ENCODE measurements around the gene STX8.

The STX8 gene

DNA sequence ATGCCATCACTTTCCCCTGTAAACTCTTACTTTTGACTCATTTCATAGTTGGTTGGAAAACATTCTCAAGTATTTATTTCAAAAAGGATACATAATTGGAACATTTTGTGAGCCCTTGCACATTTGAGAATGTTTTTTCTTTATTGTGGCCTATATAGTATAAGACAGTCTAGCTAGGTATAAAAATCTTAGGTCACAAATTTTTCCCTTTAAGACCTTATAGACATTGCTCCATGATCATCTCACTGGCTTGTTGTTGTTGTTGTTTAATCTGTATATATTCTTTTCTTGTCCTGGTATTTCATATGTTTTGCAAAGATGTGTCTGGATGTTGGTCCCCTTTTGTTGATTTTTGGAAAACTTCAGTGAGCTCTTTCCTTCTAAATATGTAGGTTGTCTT lies 360.2 kb downstream of the STX8 start:
- H3K4me3 Mint-ChIP-seq = no peak overlapping the region
- H3K27me3 Mint-ChIP-seq (ENCODE audit: low read depth) = peaks cover 15% of the 10 kb centered on the region
- TF ChIP-seq CTCF (IDR thresholded peaks at IDR 0.05; ENCODE audit: unreplicated experiment in 3 of 3) = no peak
- H3K4me1 Mint-ChIP-seq = peaks cover 17% of the 10 kb centered on the region
- H3K27ac Mint-ChIP-seq = no peak overlapping the region
- H3K36me3 Mint-ChIP-seq (ENCODE audit: low read depth) = peaks cover 15% of the 10 kb centered on the region
- H3K9me3 Mint-ChIP-seq = peaks cover 22% of the 10 kb centered on the region

DNA sequence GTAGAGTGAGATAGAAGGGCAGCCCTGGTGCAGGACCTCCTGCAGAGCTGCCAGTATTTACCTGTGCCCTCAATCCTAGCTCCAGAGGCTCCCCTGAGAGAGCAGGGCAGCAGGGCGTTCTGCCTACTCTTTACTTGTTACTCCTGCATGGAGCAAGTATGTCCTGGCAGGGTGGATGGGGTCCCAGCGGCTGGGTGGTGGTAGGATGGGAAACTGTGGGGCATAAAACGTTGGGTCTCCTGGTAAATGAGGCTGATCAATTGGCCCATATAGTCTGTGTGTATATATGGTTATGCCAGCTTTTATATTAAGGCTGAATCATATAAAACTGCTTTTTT lies 362.3 kb downstream of the STX8 start:
- H3K27ac Mint-ChIP-seq = no peak overlapping the region
- H3K27me3 Mint-ChIP-seq (ENCODE audit: low read depth) = peaks cover 18% of the 10 kb centered on the region
- TF ChIP-seq CTCF (IDR thresholded peaks at IDR 0.05; ENCODE audit: unreplicated experiment in 3 of 3) = no peak
- peaks cover 17% of the 10 kb centered on the region for H3K4me1 Mint-ChIP-seq
- H3K4me3 Mint-ChIP-seq = no peak overlapping the region
- peaks cover 22% of the 10 kb centered on the region for H3K9me3 Mint-ChIP-seq
- H3K36me3 Mint-ChIP-seq (ENCODE audit: low read depth) = peaks cover 15% of the 10 kb centered on the region

DNA sequence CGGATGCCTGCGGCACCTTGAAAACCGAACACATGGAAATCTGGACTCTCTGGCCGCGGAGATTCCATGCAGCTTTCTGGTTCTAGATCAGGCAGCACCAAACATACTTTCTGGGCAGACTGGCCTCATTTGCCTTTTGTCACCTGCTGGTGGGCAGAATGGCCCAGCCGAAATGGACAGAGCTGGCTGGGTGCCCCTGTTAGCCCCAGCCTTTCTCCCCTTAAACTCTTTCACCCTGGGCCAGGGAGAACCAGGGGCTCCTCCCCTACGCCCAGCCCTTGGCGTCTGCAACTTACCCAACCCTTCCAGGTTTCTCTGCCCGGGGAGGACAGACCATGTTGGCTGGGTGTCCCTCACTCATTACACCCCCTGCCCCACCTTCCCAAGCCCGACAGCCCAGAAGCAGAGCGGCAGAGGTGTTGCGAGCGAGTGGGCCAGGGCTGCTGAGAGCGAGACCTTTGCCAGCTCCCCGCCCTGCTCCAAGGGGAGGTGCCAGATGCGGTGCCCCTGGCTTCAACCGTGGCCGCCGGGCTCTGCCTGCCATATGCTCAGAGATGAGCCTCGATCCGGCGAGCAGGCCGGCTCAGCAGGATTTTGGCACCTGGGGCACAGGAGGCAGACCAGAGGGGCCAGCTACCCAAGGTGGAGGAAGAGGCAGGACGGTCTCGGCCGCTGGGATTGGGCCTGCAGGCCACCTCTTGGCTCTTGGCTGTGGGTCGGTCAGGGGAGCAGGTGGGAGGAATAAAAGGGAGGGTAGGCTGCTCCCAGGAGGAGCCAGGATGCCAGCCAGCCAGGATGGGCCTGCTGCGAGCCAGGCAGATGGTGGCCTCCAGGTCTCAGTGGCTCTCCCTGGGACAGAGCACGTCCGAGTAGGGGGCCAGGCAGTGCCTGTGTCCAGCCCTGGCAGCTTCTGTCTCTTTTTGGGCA lies 363.0 kb downstream of the STX8 start:
- Mint-ChIP-seq H3K27me3 (ENCODE audit: low read depth) (peaks cover 18% of the 10 kb centered on the region), H3K27ac (no peak overlapping the region), H3K4me1 (peaks cover 14% of the 10 kb centered on the region), H3K9me3 (peaks cover 20% of the 10 kb centered on the region), H3K36me3 (ENCODE audit: low read depth) (peaks cover 15% of the 10 kb centered on the region), H3K4me3 (no peak overlapping the region)
- TF ChIP-seq CTCF (IDR thresholded peaks at IDR 0.05; ENCODE audit: unreplicated experiment in 3 of 3) = no peak

- TF ChIP-seq CTCF (IDR thresholded peaks at IDR 0.05; ENCODE audit: unreplicated experiment in 3 of 3) = no peak
- Mint-ChIP-seq H3K9me3 (peaks cover 12% of the 10 kb centered on the region), H3K4me3 (no peak overlapping the region), H3K27me3 (ENCODE audit: low read depth) (peaks cover 18% of the 10 kb centered on the region), H3K36me3 (ENCODE audit: low read depth) (peaks cover 11% of the 10 kb centered on the region), H3K27ac (peak overlapping the region in 1 of 3 experiments; percentile 2), H3K4me1 (peaks cover 19% of the 10 kb centered on the region)
Observed at GRCh38 chr17:9211133-9211765, 364.4 kb downstream of the STX8 start.

- Mint-ChIP-seq H3K4me1 (peaks cover 28% of the 10 kb centered on the region), H3K36me3 (ENCODE audit: low read depth) (no peaks in the 10 kb centered on the region), H3K4me3 (no peak overlapping the region), H3K27me3 (ENCODE audit: low read depth) (peaks cover 27% of the 10 kb centered on the region), H3K27ac (peak overlapping the region in 1 of 3 experiments; percentile 84), H3K9me3 (no peaks in the 10 kb centered on the region)
- no peak for TF ChIP-seq CTCF (IDR thresholded peaks at IDR 0.05; ENCODE audit: unreplicated experiment in 3 of 3)
Observed at GRCh38 chr17:9209781-9210370, 365.7 kb downstream of the STX8 start.

Data from nephron (organoid).